Measurements from ENCODE around the gene NFATC3. TPM values are rescaled to one million over a fixed set of nuclear protein-coding genes. Genes with fewer than 3 reads are reported as not detected.
A peak's percentile ranks its signal among the peaks of the same experiment; 100 is the strongest.

NFATC3 gene
- total RNA-seq, 2 donors from 2014 or later: 91.9 to 131 TPM

DNA sequence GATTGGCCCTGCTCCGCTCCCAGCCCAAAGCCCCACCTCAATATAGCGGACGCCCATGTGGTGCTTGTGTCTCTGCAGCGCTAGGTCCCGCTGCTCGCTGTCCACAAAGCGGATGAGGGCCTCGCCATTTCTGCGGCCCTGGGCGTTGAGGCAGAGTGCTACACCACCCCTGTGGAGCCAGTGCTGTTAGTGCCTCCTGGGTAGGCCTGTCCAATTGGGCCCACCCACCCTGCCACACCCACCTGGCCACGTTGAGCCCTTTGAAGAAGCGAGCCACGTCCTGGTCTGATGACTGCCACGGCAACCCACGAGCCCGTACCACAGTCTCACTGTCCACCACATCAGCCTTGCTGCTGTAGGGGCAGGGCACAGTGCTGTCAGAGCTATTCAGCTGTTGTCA lies 147.2 kb downstream of the NFATC3 start:
- DNase-seq (ENCODE audit: low spot score): no peak
- H3K9me3 Mint-ChIP-seq: no peaks in the 10 kb centered on the region
- ATAC-seq: no peak
- peaks cover 28 to 31% of the 10 kb centered on the region in 2 donors for H3K4me1 Mint-ChIP-seq (ENCODE audit: low read depth in 2 of 2)
- no peak overlapping the region for H3K27ac Mint-ChIP-seq
- no peaks in the 10 kb centered on the region for H3K36me3 Mint-ChIP-seq
- H3K4me3 Mint-ChIP-seq: no peak overlapping the region
- no peaks in the 10 kb centered on the region for H3K27me3 Mint-ChIP-seq

DNA sequence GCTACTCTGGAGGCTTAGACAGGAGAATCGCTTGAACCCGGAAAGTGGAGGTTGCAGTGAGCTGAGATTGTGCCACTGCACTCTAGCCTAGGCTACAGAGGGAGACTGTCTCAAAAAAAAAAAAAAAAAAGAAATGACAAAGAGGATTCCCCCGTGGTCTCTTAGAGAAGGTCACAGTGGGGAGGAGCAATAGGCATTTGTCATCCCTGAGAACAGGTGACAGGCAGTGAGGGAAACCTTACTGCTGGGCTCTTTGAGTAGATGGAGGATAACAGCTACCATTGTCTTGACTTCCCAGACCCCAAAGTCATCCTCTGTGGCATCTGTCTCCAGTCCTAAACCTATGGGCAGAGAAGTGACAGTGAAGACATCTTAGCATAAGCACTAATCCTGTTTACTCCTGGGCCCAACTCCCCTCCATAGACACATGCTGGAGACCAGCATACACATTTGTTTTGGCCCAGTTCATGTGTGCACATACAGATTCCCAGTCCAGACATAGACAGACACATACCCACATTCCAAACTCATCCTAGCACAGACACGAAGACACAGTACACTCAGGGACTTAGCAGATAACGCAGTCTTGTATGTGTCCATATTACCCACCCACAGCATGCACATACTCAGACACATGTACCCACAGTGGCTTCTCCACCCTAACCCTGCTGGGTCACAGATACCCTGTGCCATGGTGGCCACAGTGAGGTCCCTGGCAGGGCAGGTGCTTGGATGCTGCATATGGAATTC lies 148.1 kb downstream of the NFATC3 start:
- Mint-ChIP-seq H3K4me3 (no peak overlapping the region), H3K4me1 (ENCODE audit: low read depth in 2 of 2) (peaks cover 26 to 31% of the 10 kb centered on the region in 2 donors), H3K27ac (peak overlapping the region in 1 of 2 donors; percentile 2), H3K36me3 (no peaks in the 10 kb centered on the region), H3K9me3 (no peaks in the 10 kb centered on the region), H3K27me3 (no peaks in the 10 kb centered on the region)
- DNase-seq (ENCODE audit: low spot score): no peak
- ATAC-seq: no peak

DNA sequence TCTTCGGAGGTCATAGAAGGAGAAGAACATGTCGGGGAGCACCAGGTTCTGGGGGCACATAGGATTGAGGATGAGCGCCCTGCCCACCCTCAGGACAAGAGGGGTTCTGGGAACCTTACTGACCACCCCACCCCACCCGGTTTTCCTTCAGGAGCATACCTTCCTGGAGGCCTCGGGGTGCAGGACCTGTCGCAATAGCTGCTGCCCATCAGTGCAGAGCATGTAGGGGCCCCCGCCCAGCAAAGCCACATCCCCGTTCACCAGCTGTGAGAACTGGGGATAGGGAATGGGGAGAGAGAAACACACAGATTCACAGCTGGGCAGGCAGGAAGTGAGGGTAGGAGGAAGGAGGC lies 148.6 kb downstream of the NFATC3 start:
- DNase-seq (ENCODE audit: low spot score) (no peak), ATAC-seq (no peak)
- H3K4me3 Mint-ChIP-seq: no peak overlapping the region
- no peaks in the 10 kb centered on the region for H3K36me3 Mint-ChIP-seq
- no peaks in the 10 kb centered on the region for H3K9me3 Mint-ChIP-seq
- peak overlapping the region in 1 of 2 donors; percentile 2 for H3K27ac Mint-ChIP-seq
- H3K4me1 Mint-ChIP-seq (ENCODE audit: low read depth in 2 of 2): peaks cover 26 to 30% of the 10 kb centered on the region in 2 donors
- no peaks in the 10 kb centered on the region for H3K27me3 Mint-ChIP-seq

DNA sequence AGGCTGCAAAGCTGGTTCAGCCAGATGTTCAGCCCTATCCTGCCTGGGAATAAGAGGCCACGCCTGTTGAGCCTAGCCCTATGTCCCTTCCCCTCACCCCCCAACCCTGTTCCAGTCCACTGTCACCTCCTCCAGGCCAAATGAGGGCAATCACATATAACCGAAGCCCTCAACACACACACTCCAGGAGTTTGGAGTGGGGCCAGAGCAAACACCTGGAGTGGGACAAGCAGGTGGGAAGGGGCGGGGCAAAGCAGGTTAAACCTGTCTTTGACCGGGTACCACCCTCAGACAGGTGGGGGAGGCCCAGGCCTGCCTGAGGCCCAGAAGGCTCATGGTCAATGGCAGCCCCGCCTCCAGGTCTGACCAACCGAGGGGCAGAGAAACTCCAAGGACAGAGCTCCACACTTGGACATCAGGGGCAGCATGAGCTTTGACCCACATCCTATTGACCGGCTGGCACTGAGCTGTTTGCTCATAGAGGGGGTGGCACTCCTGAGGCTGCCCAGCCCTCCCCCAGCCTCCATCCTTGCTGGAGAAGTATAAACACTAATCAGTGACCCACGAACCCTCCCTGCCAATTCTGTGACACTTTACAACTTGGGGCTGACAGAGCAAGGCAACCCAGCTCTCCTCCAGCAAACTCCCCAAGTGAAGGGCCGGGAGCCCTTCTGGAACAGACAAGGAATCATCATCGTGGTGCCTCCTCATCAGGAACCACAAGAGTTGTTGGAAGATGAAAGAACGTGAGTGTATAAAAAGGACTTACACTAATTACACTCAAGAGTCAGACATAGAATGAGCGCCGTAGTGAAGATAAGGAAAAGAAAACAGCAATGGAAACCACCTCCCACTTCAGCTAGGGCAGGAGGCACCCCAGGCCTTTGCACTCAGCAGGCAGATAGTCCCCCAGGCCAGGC lies 149.3 kb downstream of the NFATC3 start:
- no peaks in the 10 kb centered on the region for H3K9me3 Mint-ChIP-seq
- no peaks in the 10 kb centered on the region for H3K36me3 Mint-ChIP-seq
- no peaks in the 10 kb centered on the region for H3K27me3 Mint-ChIP-seq
- peak overlapping the region in 1 of 2 donors; percentile 34 for H3K27ac Mint-ChIP-seq
- peak overlapping the region; percentile 31 for H3K4me3 Mint-ChIP-seq
- DNase-seq (ENCODE audit: low spot score) (no peak), ATAC-seq (no peak)
- peaks cover 26% of the 10 kb centered on the region in 2 donors for H3K4me1 Mint-ChIP-seq (ENCODE audit: low read depth in 2 of 2)

DNA sequence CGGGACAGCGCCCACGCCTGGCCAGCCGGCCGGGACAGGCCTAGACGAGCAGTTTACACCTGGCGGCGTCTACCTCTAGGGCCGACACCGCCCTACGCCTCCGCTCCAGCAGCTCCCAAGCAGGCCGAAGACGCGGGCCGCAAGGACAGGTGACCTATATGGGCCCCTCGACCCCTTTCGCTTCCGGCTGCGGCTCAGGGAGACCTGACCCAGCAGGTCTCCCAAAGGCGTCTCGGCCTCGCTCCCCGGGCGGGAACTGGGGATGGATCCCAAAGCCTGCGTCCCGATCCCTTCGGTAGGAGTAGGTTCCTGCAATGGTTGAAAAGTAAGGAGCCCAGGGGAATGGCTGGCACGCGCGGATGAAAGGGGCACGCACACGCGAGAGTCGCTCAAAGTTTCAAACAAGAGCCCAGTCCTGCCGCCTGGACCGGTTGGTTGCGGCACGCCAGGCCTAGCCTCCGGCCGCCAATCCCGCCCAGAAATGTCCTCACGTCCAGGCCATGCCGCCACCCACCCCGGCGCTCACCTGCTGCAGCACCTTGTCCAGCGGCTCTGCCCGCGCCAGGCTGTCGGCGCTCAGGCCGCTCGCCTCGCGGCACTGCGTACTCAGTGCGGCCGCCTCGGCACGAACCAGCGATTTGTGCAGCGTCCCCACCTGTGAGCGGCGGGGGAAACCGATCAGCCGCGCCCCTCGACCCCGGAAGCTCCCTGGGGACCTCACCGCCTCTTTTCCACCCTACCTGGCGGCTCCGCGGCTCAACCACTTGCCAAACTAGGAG lies 150.1 kb downstream of the NFATC3 start:
- H3K4me1 Mint-ChIP-seq (ENCODE audit: low read depth in 2 of 2): peaks cover 26 to 27% of the 10 kb centered on the region in 2 donors
- H3K4me3 Mint-ChIP-seq: peak overlapping the region; percentile 31
- H3K36me3 Mint-ChIP-seq: no peaks in the 10 kb centered on the region
- DNase-seq (ENCODE audit: low spot score): no peak
- no peaks in the 10 kb centered on the region for H3K27me3 Mint-ChIP-seq
- H3K9me3 Mint-ChIP-seq: no peaks in the 10 kb centered on the region
- ATAC-seq: no peak
- peak overlapping the region in 1 of 2 donors; percentile 34 for H3K27ac Mint-ChIP-seq

DNA sequence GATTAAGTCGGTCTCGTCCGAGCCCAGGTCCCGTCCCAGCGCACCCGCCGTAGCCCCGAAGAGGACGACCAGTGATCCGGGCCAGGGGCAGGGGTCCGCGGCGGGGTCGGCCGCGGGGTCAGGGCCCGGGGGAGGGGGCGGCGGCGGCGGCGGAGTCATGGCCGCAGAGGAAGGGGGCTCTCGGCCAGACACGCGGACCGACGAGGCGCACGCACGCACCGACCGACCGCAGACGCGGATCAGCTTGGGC lies 150.6 kb downstream of the NFATC3 start, which contains the start of gene ESRP2:
Gene ESRP2 (minus strand): TSS at position 241 of the 250 bp plus-strand sequence. CDS start 82 bp downstream, at position 159.
- H3K36me3 Mint-ChIP-seq: no peaks in the 10 kb centered on the region
- no peak for DNase-seq (ENCODE audit: low spot score)
- no peaks in the 10 kb centered on the region for H3K9me3 Mint-ChIP-seq
- peak within 1 kb of the TSS; percentile 90 for H3K4me3 Mint-ChIP-seq
- peak within 1 kb of the TSS; percentile 63 to 84 for H3K27ac Mint-ChIP-seq
- peaks cover 26 to 27% of the 10 kb centered on the region in 2 donors for H3K4me1 Mint-ChIP-seq (ENCODE audit: low read depth in 2 of 2)
- no peaks in the 10 kb centered on the region for H3K27me3 Mint-ChIP-seq
- no peak for ATAC-seq

DNA sequence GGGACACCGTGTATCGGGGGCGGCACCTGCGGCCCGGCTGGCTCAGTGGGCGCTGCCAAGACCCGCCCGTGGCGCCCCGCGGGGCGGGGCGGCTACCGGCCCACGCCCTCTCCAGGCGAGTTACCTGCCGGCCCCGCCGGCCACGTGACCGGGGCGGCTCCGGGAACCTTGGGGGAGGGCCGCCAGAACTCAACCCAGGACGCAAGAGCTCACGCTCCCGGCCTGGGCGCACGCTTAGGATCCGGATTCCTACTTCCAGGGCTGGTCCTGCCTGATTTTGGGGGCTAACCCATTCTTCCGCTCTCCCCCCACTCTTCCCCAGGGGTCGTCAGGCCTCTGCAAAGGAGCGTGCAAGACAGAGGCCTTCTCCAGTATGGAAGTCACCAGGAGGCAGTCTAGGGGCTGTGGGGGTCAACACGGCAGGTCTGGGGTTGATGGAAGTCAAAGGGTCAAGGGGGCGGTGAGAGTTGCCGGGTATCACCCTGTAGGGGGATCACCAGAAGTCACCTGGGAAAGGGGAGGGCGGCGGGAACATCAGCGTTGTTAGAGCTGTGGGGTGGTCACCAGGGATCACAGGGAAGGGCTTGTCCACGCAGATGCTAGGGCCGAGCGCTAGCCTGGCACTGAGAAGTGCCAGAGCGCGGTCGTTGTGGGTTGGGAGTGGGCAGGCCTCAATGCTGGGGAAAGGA lies 151.1 kb downstream of the NFATC3 start:
- ATAC-seq (no peak), DNase-seq (ENCODE audit: low spot score) (no peak)
- peak overlapping the region; percentile 90 for H3K4me3 Mint-ChIP-seq
- H3K27me3 Mint-ChIP-seq: no peaks in the 10 kb centered on the region
- H3K4me1 Mint-ChIP-seq (ENCODE audit: low read depth in 2 of 2): peaks cover 26 to 27% of the 10 kb centered on the region in 2 donors
- H3K9me3 Mint-ChIP-seq: no peaks in the 10 kb centered on the region
- peak overlapping the region; percentile 63 to 84 for H3K27ac Mint-ChIP-seq
- no peaks in the 10 kb centered on the region for H3K36me3 Mint-ChIP-seq

DNA sequence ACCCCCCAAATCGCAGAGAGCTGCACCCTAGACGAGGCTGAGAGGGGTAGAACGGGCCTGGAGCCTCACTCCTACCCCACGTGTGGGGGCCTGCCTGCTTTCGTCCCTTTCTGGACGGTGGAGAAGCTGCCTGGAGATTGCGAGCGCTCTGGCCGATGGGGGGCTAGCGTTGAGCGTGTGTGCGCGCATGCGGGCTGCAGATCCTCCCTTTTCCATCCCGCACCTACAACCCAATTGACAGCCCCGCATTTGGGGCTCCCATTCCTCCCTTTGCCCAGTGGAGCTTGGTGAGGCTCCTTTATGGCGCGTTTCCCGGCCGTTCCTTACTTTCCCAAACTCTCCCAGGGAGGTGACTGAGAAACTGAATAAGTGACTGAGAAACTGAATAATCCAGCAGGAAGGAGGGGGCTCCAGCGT lies 151.7 kb downstream of the NFATC3 start:
- no peak for ATAC-seq
- H3K36me3 Mint-ChIP-seq: no peaks in the 10 kb centered on the region
- peaks cover 26 to 27% of the 10 kb centered on the region in 2 donors for H3K4me1 Mint-ChIP-seq (ENCODE audit: low read depth in 2 of 2)
- peak overlapping the region; percentile 63 to 84 for H3K27ac Mint-ChIP-seq
- no peaks in the 10 kb centered on the region for H3K9me3 Mint-ChIP-seq
- DNase-seq (ENCODE audit: low spot score): no peak
- H3K27me3 Mint-ChIP-seq: no peaks in the 10 kb centered on the region
- H3K4me3 Mint-ChIP-seq: peak overlapping the region; percentile 90

DNA sequence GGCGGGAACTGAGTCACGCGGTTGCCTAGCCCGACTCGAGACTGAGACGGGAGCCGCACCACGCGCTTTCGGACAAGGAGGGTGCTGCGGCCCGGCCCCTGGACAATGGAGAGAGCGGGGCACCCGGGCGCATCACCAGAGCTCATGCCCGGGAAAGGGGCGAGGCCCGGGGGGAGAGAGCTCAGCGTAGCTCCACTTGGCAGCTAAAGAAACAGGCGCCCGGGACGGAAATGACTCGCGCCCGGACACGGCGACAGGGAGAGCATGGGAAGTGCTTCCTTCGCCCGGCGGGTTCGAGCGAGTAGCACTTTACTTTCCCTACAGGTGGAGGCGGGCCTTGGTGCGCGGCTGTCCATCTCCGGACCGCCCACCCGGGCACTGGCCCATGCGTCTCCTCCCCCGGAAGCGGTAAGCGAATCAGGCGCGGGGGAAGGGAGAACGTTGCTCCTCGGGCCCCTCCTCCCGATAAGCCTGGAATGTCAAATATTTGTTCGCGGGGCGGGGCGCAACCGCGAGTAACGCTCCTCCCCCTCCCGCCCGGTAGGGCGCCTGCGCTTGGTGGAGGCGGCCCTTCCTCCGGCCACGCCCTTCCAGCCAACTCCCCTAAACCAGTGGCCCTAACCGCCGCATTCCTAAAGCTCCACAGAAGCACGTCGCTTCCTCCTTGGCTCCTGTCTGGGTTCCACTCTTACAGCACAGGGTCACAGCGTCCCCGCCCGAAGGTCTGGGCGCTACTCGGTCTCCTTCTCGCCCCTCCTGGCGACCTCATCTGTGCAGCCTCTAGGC lies 152.3 kb downstream of the NFATC3 start:
- DNase-seq (ENCODE audit: low spot score) (peak; percentile 97), ATAC-seq (peak; percentile 93 to 95)
- Mint-ChIP-seq H3K9me3 (no peaks in the 10 kb centered on the region), H3K27me3 (no peaks in the 10 kb centered on the region), H3K4me1 (ENCODE audit: low read depth in 2 of 2) (peaks cover 26 to 27% of the 10 kb centered on the region in 2 donors), H3K36me3 (no peaks in the 10 kb centered on the region), H3K27ac (peak overlapping the region; percentile 63 to 84), H3K4me3 (peak overlapping the region; percentile 90)

DNA sequence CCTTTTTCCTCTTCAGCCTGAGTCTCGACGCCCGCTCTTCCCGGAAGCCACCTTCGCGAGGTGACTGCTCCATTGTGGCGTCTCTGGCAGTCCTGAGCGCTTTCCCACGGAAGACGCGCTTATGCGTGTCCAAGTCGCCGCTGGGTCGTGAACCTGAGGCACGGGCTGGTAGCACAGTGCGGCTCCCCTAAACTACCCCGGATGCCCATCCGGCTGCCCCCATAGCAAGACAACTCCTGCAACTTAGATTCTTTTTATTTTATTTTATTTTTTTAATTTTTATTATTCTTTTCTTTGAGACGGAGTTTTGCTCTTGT lies 152.8 kb downstream of the NFATC3 start:
- peaks cover 26 to 27% of the 10 kb centered on the region in 2 donors for H3K4me1 Mint-ChIP-seq (ENCODE audit: low read depth in 2 of 2)
- H3K27me3 Mint-ChIP-seq: no peaks in the 10 kb centered on the region

DNA sequence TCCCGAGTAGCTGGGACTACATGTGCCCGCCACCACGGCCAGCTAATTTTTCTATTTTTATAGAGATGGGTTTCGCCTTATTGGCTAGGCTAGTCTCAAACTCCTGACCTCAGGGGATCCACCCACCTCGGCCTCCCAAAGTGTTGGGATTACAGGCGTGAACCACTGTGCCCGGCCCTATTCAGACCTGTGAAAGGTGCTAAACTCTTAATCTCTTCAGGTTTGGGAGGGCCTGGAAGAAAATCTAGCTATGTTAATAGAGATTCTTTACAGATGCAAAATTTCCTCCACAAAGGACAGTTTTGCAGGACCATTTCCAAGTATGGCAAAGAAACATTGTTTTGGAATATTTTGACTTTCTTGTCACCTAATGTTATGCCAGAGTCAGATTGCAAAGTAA lies 156.9 kb downstream of the NFATC3 start:
- DNase-seq (ENCODE audit: low spot score) (no peak), ATAC-seq (no peak)
- Mint-ChIP-seq H3K4me3 (no peak overlapping the region), H3K27ac (no peak overlapping the region), H3K9me3 (no peaks in the 10 kb centered on the region), H3K36me3 (no peaks in the 10 kb centered on the region), H3K27me3 (no peaks in the 10 kb centered on the region), H3K4me1 (ENCODE audit: low read depth in 2 of 2) (peaks cover 21 to 28% of the 10 kb centered on the region in 2 donors)

More for the DNA sequence above, 152.8 kb downstream of the NFATC3 start:
- Mint-ChIP-seq H3K4me3 (peak overlapping the region; percentile 90), H3K27ac (peak overlapping the region; percentile 63 to 84), H3K9me3 (no peaks in the 10 kb centered on the region), H3K36me3 (no peaks in the 10 kb centered on the region)
- ATAC-seq (peak in 1 of 2 donors; percentile 22), DNase-seq (ENCODE audit: low spot score) (no peak)

DNA sequence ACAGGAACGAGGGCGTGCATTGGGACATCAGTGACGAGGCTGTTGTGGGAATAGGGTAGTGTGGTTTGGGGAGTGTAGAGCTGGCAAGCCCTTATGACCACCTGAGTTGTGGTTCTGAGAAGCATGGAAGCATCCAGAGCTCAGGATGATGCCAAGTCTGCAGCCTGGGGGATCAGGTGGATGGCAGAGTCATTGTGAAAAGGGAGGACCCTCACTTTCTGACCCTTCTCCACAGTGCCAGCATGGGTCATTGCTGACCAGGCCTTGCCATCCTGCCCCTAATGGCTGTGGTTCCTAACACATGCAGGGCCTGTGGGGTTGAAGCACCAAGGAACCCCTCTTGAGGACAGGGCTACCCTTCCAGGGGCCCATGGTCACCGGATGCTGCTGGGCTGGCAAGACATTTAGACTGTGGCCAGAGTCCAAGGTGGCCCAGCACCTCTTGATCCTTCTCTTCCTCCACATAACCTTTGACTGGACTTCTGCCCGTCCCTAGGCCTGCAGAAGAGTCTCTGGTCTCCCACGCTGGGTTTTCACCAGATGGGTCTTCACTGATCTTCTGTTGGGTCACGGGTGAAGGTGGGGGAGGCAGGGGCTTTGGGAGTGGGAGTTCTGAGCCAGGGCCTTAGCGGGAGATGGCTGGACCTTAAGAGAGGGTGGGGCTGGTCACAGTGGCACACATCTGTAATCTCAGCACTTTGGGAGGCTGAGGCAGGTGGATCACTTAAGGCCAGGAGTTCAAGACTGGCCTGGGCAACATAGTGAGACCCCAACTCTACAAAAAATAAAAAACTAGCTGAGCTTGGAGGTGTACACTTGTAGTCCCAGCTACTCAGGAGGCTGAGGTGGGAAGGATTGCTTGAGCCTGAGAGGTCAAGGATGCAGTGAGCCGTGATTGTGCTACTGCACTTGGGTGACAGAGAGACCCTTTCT lies 158.0 kb downstream of the NFATC3 start:
- H3K36me3 Mint-ChIP-seq: no peaks in the 10 kb centered on the region

More for the DNA sequence above, 158.0 kb downstream of the NFATC3 start:
- Mint-ChIP-seq H3K27me3 (no peaks in the 10 kb centered on the region), H3K9me3 (no peaks in the 10 kb centered on the region), H3K4me3 (peak overlapping the region; percentile 93), H3K27ac (no peak overlapping the region), H3K4me1 (ENCODE audit: low read depth in 2 of 2) (peaks cover 15 to 28% of the 10 kb centered on the region in 2 donors)
- no peak for DNase-seq (ENCODE audit: low spot score)
- ATAC-seq: no peak
